Thyroid gland (tissue), 4 donors: Measurements from ENCODE around the gene GNG13. TPM values are rescaled to one million over a fixed set of nuclear protein-coding genes. Genes with fewer than 3 reads are reported as not detected.

Experiments
- DNase-seq, 2 donors: peaks; one replicate each; pipeline ENCODE4 v3.0.0-alpha.2; 2019
- H3K27ac ChIP-seq, 3 donors: fragments of 200-600 bp; sonication (generic); 1 replicate in 2 of 3; 2 replicates in 1 of 3; pipeline ENCODE4 v1.5.1; 2016 to 2019; ENCODE audit warnings: mild to moderate bottlenecking in 1 of 3, moderate library complexity in 1 of 3
- H3K27me3 ChIP-seq: fragments of 200-600 bp; sonication (generic); one replicate; pipeline ENCODE4 v1.5.1; 2019
- H3K36me3 ChIP-seq, 2 donors: fragments of 200-600 bp; sonication (generic); one replicate each; pipeline ENCODE4 v1.5.1; 2016 to 2019
- H3K4me1 ChIP-seq, 2 donors: fragments of 200-600 bp; sonication (generic); one replicate each; pipeline ENCODE4 v1.5.1; 2017 to 2019
- H3K4me3 ChIP-seq, 3 donors: fragments of 200-600 bp; sonication (generic); replicated peaks in 1 of 3; 1 replicate in 2 of 3; 2 replicates in 1 of 3; pipeline ENCODE4 v1.5.1; 2016; ENCODE audit warnings: mild to moderate bottlenecking in 1 of 3
- H3K9me3 ChIP-seq: fragments of 200-600 bp; sonication (generic); one replicate; pipeline ENCODE4 v1.5.1; 2017
- POLR2A ChIP-seq, 2 donors: fragments of 450-650 bp; IDR thresholded peaks; one replicate each; pipeline ENCODE4 v1.6.1; 2017; ENCODE audit warnings: antibody characterized with exemption in 2 of 2, mild to moderate bottlenecking in 2 of 2, moderate library complexity in 1 of 2
- WGBS, 2 donors: methylation state at CpG; one replicate each; pipeline ENCODE4 v1.1.5; 2017; 5-methylcytosine and 5-hydroxymethylcytosine counted together
- intact Hi-C: fragments of 100-400 bp; cut with DNase I; formaldehyde crosslinking; loops from one replicate; pipeline ENCODE4 v1.15.1; 2023
- total RNA-seq, 4 donors: library from RNA; depleted of rRNA; stranded (reverse); fragments of >200 nt; gene quantifications; one replicate each; pipeline ENCODE4 v1.2.3, GENCODE V29; 2016
- TF ChIP-seq, protein P1 (sequence below), 6 experiments: fragments of 200-600 bp in 3 of 6; fragments of 450-650 bp in 3 of 6; sonication (generic) in 3 of 6; IDR thresholded peaks; one replicate each; pipeline ENCODE4 v1.5.1; 2016 to 2019; ENCODE audit warnings: antibody characterized with exemption in 6 of 6, mild to moderate bottlenecking in 2 of 6, inconsistent platforms in 1 of 6, moderate library complexity in 1 of 6

GNG13 gene, protein sequence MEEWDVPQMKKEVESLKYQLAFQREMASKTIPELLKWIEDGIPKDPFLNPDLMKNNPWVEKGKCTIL
- not detected for total RNA-seq

DNA sequence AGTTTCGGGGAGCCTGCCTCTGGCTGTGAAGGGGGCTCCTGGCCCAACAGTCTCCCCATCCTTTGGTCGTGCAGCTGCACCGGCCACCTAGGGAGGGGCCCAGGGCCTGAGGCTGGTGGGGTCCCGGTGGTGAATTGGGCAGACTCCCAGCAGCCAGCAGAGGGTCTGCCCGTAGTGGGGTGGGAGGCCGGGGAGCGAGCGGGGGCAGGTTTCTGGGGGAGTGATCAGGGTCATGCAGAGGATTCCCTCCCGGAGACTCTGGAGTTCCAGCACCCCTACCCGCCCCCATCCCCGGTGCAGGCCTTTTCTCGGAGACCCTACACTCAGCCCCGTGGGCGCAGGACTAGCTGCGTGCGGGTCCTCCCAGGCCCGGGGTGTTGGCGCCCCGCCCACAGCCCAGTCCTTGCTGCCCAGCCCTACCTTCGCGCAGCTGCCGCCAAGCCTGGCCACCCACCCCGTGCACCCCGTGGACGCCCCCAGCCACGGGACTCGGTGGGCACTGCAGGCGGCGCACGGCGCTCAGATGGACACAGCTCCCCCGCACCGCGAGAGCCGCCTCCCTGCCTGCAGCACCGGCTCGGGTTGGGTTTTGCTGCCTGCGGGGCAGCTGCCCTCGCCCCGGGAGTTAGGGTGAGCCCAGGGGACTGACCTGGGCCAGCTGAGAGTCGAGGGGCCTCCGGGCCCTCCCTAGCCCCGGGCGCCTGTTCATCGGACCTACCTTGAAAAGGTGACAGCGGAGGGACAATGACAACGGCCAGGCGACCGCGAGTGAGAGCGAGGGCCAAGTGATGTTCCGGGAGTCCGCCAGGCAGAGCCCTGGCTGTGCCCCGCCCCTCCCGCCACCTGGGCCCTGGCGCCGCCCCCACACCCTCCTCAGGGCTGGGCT lies at the start of gene GNG13:
Gene GNG13 (minus strand): TSS at position 787 of the 886 bp plus-strand sequence. CDS start 1,657 bp downstream, outside the sequence.
- Histone ChIP-seq H3K27ac (no peak within 1 kb of the TSS), H3K36me3 (no peaks in the 10 kb centered on the region), H3K4me1 (no peaks in the 10 kb centered on the region), H3K27me3 (peaks cover 8% of the 10 kb centered on the region), H3K9me3 (no peaks in the 10 kb centered on the region), H3K4me3 (no peak within 1 kb of the TSS)
- TF ChIP-seq POLR2A (IDR thresholded peaks at IDR 0.05) = no peak
- TF ChIP-seq, protein P1, sequence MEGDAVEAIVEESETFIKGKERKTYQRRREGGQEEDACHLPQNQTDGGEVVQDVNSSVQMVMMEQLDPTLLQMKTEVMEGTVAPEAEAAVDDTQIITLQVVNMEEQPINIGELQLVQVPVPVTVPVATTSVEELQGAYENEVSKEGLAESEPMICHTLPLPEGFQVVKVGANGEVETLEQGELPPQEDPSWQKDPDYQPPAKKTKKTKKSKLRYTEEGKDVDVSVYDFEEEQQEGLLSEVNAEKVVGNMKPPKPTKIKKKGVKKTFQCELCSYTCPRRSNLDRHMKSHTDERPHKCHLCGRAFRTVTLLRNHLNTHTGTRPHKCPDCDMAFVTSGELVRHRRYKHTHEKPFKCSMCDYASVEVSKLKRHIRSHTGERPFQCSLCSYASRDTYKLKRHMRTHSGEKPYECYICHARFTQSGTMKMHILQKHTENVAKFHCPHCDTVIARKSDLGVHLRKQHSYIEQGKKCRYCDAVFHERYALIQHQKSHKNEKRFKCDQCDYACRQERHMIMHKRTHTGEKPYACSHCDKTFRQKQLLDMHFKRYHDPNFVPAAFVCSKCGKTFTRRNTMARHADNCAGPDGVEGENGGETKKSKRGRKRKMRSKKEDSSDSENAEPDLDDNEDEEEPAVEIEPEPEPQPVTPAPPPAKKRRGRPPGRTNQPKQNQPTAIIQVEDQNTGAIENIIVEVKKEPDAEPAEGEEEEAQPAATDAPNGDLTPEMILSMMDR (IDR thresholded peaks at IDR 0.05) = no peak
- WGBS, 2 donors = 2 to 17% methylated on average over 6 to 9 of the region's 57 CpGs
- DNase-seq = no peak
- intact Hi-C loops = no loop called here

DNA sequence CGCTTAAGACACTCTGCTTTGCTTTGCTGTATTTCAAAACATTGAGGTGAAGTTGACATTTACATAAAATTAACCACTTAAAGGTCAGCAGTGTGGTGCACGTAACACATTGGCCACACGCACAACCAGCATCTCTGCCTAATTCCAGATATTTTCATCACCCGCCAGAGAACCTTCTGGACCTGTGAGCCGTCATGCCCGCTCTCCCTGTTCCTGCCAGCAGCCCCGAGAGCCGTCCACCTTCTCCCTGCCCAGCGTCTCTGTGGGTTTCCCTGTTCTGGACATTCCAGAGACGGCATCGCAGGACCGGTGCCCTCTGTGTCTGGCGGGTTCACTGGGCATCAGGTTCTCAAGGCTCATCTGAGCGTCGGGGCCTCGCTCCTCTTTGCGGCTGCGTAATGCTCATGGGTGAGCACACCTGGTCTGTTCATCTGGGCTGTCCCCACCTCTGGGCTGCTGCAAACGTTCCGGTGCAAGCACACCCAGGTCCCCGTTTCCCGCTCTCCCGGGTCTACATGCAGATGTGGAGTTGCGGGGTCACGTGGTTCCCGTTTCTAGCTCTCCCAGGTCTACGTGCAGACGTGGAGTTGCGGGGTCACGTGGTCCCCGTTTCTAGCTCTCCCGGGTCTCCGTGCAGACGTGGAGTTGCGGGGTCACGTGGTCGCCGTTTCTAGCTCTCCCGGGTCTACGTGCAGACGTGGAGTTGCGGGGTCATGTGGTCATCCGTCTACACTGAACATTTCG lies 48.1 kb upstream of the GNG13 start:
- no peaks in the 10 kb centered on the region for H3K9me3 ChIP-seq
- DNase-seq = no peak
- H3K4me3 ChIP-seq = no peak overlapping the region
- intact Hi-C loops = no loop called here
- WGBS, 2 donors = 93 to 94% methylated on average over 36 to 44 of the region's 44 CpGs
- no peaks in the 10 kb centered on the region for H3K36me3 ChIP-seq
- no peaks in the 10 kb centered on the region for H3K27me3 ChIP-seq
- no peak overlapping the region for H3K27ac ChIP-seq
- TF ChIP-seq, protein P1 (IDR thresholded peaks at IDR 0.05) = no peak
- no peak for TF ChIP-seq POLR2A (IDR thresholded peaks at IDR 0.05)
- H3K4me1 ChIP-seq = no peaks in the 10 kb centered on the region

DNA sequence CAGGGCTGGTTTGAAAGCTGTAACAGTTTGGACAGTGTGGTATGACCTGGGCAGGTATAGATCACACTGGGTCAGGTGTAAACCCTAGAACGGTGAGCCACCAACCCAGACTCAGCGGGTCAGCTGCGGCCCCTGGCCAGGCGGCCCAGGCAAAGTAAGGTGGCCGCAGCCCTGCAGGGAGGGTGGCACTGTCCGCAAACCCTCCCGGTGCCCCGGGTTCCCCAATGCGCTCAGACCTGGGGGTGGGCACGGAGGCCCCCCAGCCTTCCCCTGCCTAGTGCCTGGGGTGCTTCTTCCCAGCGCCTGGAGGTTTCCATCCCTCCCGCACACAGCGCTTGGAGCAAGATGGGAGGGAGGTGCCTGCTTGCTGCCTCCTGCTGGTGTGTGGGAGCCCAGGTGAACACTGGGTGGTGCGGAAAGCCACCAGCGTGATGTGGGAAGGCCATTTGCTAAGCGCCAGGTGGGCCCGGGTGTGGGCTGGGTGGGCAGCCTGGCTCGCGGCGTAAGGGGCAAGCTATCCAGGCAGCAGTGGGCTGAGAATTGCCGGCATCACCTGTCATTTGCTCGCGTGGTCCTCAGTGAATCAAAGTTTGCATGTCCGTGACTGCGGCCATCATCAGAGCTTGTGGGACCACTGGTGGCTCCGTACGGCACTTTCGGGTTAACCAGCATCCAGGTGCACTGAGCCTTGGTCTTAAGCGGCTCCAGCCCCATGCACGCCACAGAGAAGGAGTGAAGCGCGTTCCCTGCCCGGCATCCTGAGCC lies 47.3 kb upstream of the GNG13 start:
- WGBS, 2 donors = 94 to 97% methylated on average over 8 to 18 of the region's 33 CpGs

DNA sequence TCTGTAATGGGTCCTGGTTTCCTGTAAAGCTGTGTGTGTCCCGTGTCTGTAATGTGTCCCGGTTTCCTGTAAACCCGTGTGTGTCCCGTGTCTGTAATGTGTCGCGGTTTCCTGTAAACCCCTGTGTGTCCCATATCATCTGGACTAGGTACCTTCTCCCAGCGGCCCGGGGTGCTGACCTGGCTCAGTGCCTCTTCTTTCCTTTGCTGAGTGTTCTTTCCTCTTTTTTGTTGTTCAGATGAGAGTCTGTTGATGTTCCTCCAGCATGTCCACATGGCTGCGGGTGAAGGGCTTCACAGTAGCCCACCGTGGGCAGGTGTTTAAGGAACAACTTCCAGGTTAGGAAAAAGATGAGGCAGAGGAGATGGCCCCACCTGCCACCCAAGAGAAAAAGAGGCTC lies 46.6 kb upstream of the GNG13 start:
- Histone ChIP-seq H3K27ac (no peak overlapping the region), H3K36me3 (no peaks in the 10 kb centered on the region), H3K4me3 (no peak overlapping the region), H3K4me1 (no peaks in the 10 kb centered on the region), H3K9me3 (no peaks in the 10 kb centered on the region), H3K27me3 (no peaks in the 10 kb centered on the region)
- DNase-seq = no peak
- 91% methylated on average over 10 of the region's 10 CpGs for WGBS, 2 donors
- TF ChIP-seq POLR2A (IDR thresholded peaks at IDR 0.05) = no peak
- TF ChIP-seq, protein P1 (IDR thresholded peaks at IDR 0.05) = no peak
- intact Hi-C loops = no loop called here

More for the DNA sequence above, 47.3 kb upstream of the GNG13 start:
- no peaks in the 10 kb centered on the region for H3K4me1 ChIP-seq
- no peaks in the 10 kb centered on the region for H3K36me3 ChIP-seq
- TF ChIP-seq, protein P1 (IDR thresholded peaks at IDR 0.05) = no peak
- TF ChIP-seq POLR2A (IDR thresholded peaks at IDR 0.05) = no peak
- DNase-seq = no peak
- no peak overlapping the region for H3K27ac ChIP-seq
- no peaks in the 10 kb centered on the region for H3K9me3 ChIP-seq
- intact Hi-C loops = no loop called here
- H3K4me3 ChIP-seq = no peak overlapping the region
- no peaks in the 10 kb centered on the region for H3K27me3 ChIP-seq
